Measurements from ENCODE around the gene MAP7D2. TPM values are rescaled to one million over a fixed set of nuclear protein-coding genes. Genes with fewer than 3 reads are reported as not detected.

The MAP7D2 gene
- total and polyA plus RNA-seq, 9 of the 15 experiments (the other 6 are each of a cell fraction or from before 2014, with no cell fraction given): 0.01 to 0.04 (median 0.03) TPM; not detected in 4

GRCh38 chrX:20116087-20116576 lies 575 bp downstream of the MAP7D2 start:
- ATAC-seq: no peak
- TF ChIP-seq FOXA1 (IDR thresholded peaks at IDR 0.05; ENCODE audit: borderline replicate concordance) (no peak), HMG20A (CRISPR knock-in tag; conservative IDR thresholded peaks at IDR 0.05) (no peak), GATAD2B (IDR thresholded peaks at IDR 0.05; ENCODE audit: borderline replicate concordance) (no peak), SMARCA5 (IDR thresholded peaks at IDR 0.05) (no peak), FOXK1 (CRISPR knock-in tag; IDR thresholded peaks at IDR 0.05; ENCODE audit: borderline replicate concordance) (no peak), HDGF (IDR thresholded peaks at IDR 0.05) (no peak), ETV6 (IDR thresholded peaks at IDR 0.05; ENCODE audit: borderline replicate concordance in 1 of 2, low read depth in 2 of 2, low read length in 1 of 2) (no peak), ETV6 (CRISPR knock-in tag; IDR thresholded peaks at IDR 0.05; ENCODE audit: borderline replicate concordance) (no peak), TCFL5 (CRISPR knock-in tag; conservative IDR thresholded peaks at IDR 0.05) (no peak), ZNF12 (CRISPR knock-in tag; IDR thresholded peaks at IDR 0.05) (no peak), RBBP5 (IDR thresholded peaks at IDR 0.05; ENCODE audit: borderline replicate concordance, insufficient read depth, low read length, poor library complexity, severe bottlenecking) (no peak), SUPT5H (IDR thresholded peaks at IDR 0.05) (no peak), ZNF699 (CRISPR knock-in tag; IDR thresholded peaks at IDR 0.05; ENCODE audit: insufficient replicate concordance) (no peak), ZNF655 (CRISPR knock-in tag; IDR thresholded peaks at IDR 0.05) (no peak), DDX20 (tag; IDR thresholded peaks at IDR 0.05; ENCODE audit: low read depth) (no peak), CEBPB (tag; IDR thresholded peaks at IDR 0.05) (no peak), ZNF280A (IDR thresholded peaks at IDR 0.05; ENCODE audit: low read depth, partially characterized antibody) (no peak), POLR2B (IDR thresholded peaks at IDR 0.05; ENCODE audit: low read depth, partially characterized antibody) (no peak), FOXP4 (CRISPR knock-in tag; IDR thresholded peaks at IDR 0.05; ENCODE audit: borderline replicate concordance) (no peak)

More at GRCh38 chrX:20116087-20116576, 575 bp downstream of the MAP7D2 start:
- H3K9ac ChIP-seq (ENCODE audit: insufficient read depth in 1 of 2, low read depth in 2 of 2, low read length in 2 of 2): no peak overlapping the region
- H3K79me2 ChIP-seq (ENCODE audit: control insufficient read depth, insufficient read depth, low read length): no peaks in the 10 kb centered on the region
- H3K9me3 ChIP-seq (replicated peaks; ENCODE audit: control insufficient read depth, insufficient read depth, low read depth, low read length): no peaks in the 10 kb centered on the region
- H3K27me3 ChIP-seq (ENCODE audit: control insufficient read depth in 2 of 2, insufficient read depth in 2 of 2, low read length in 2 of 2): peaks cover 0 to 19% of the 10 kb centered on the region in 2 experiments; a peak in 3 of 5 replicates
- H3K4me2 ChIP-seq (ENCODE audit: insufficient read depth, low read length): no peak overlapping the region
- no peak overlapping the region for H3K27ac ChIP-seq (ENCODE audit: extremely low read depth, low read depth, low read length)
- no peak for FAIRE-seq
- POLR2A ChIA-PET: no interaction called here
- WGBS (ENCODE audit: insufficient coverage, low coverage, missing lambda C conversion rate): 45% methylated on average over 18 of the region's 47 CpGs
- CTCF ChIA-PET (ENCODE audit: low intra/inter-chr PET ratio): no interaction called here
- peaks cover 0 to 4% of the 10 kb centered on the region in 2 experiments; a peak in 2 of 5 replicates for H3K4me1 ChIP-seq (replicated peaks in 1 of 2; ENCODE audit: control insufficient read depth in 2 of 2, insufficient read depth in 2 of 2, low read length in 2 of 2)
- no peaks in the 10 kb centered on the region for H3K9me1 ChIP-seq (ENCODE audit: control insufficient read depth, insufficient read depth, low read length)
- H4K20me1 ChIP-seq (replicated peaks; ENCODE audit: control insufficient read depth, insufficient read depth, low read length): no peaks in the 10 kb centered on the region
- no peak overlapping the region for H2AFZ ChIP-seq (ENCODE audit: low read depth, low read length)
- intact Hi-C loops (cut with micrococcal nuclease) (no loop called here), in situ Hi-C loops (cut with MboI) (no loop called here)
- BruUV-seq (replicated peaks): no TSS peak
- no peak for DNase-seq (ENCODE audit: extremely low read depth in 1 of 4, low spot score in 3 of 4)
- no peak overlapping the region for H3K4me3 ChIP-seq
- H3K36me3 ChIP-seq (ENCODE audit: control insufficient read depth, insufficient read depth, low read length): no peaks in the 10 kb centered on the region
